ENCODE data around the gene EXOC6. TPM values are rescaled to one million over a fixed set of nuclear protein-coding genes. Genes with fewer than 3 reads are reported as not detected.

The EXOC6 gene
- total RNA-seq, 3 donors from 2014 or later (not counting 1 experiment from before 2014, with no cell fraction given): 12.1 to 18.2 (median 16.1) TPM

GRCh38 chr10:93074597-93075368 is 226.5 kb downstream of the EXOC6 start:
- H3K4me1 Mint-ChIP-seq: peaks cover 4 to 8% of the 10 kb centered on the region in 2 donors
- peaks cover 33 to 61% of the 10 kb centered on the region in 2 donors for H3K27me3 Mint-ChIP-seq (ENCODE audit: low read depth in 2 of 2)
- H3K9me3 Mint-ChIP-seq: no peaks in the 10 kb centered on the region
- H3K4me3 ChIP-seq (ENCODE audit: low read length): no peak overlapping the region
- DNase-seq (peak in 1 of 2 donors; percentile 14), ATAC-seq (no peak)
- H3K4me1 ChIP-seq (ENCODE audit: control insufficient read depth, insufficient read depth, low read length): peaks cover 34% of the 10 kb centered on the region
- no peak overlapping the region for H3K27ac ChIP-seq (ENCODE audit: low read length)
- no peaks in the 10 kb centered on the region for H3K9me3 ChIP-seq (ENCODE audit: control insufficient read depth, insufficient read depth, low read length)
- peak overlapping the region; percentile 37 for H3K4me3 Mint-ChIP-seq
- TF ChIP-seq, protein P1, sequence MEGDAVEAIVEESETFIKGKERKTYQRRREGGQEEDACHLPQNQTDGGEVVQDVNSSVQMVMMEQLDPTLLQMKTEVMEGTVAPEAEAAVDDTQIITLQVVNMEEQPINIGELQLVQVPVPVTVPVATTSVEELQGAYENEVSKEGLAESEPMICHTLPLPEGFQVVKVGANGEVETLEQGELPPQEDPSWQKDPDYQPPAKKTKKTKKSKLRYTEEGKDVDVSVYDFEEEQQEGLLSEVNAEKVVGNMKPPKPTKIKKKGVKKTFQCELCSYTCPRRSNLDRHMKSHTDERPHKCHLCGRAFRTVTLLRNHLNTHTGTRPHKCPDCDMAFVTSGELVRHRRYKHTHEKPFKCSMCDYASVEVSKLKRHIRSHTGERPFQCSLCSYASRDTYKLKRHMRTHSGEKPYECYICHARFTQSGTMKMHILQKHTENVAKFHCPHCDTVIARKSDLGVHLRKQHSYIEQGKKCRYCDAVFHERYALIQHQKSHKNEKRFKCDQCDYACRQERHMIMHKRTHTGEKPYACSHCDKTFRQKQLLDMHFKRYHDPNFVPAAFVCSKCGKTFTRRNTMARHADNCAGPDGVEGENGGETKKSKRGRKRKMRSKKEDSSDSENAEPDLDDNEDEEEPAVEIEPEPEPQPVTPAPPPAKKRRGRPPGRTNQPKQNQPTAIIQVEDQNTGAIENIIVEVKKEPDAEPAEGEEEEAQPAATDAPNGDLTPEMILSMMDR (IDR thresholded peaks at IDR 0.05): no peak
- 3% methylated on average over 67 of the region's 67 CpGs for WGBS (ENCODE audit: insufficient coverage)
- H3K27me3 ChIP-seq (ENCODE audit: control insufficient read depth, insufficient read depth, low read length): peaks cover 32% of the 10 kb centered on the region
- H3K36me3 Mint-ChIP-seq: no peaks in the 10 kb centered on the region
- H3K27ac Mint-ChIP-seq: no peak overlapping the region
- H3K36me3 ChIP-seq (ENCODE audit: control insufficient read depth, insufficient read depth, low read length): no peaks in the 10 kb centered on the region
- intact Hi-C loops (cut with micrococcal nuclease): no loop called here

GRCh38 chr10:93075369-93076221 is 227.3 kb downstream of the EXOC6 start:
- Histone ChIP-seq H3K9me3 (ENCODE audit: control insufficient read depth, insufficient read depth, low read length) (no peaks in the 10 kb centered on the region), H3K4me1 (ENCODE audit: control insufficient read depth, insufficient read depth, low read length) (peaks cover 37% of the 10 kb centered on the region), H3K27me3 (ENCODE audit: control insufficient read depth, insufficient read depth, low read length) (peaks cover 30% of the 10 kb centered on the region), H3K36me3 (ENCODE audit: control insufficient read depth, insufficient read depth, low read length) (no peaks in the 10 kb centered on the region), H3K27ac (ENCODE audit: low read length) (no peak overlapping the region), H3K4me3 (ENCODE audit: low read length) (no peak overlapping the region)
- 20% methylated on average over 24 of the region's 25 CpGs for WGBS (ENCODE audit: insufficient coverage)
- H3K36me3 Mint-ChIP-seq: no peaks in the 10 kb centered on the region
- H3K4me1 Mint-ChIP-seq: peaks cover 9 to 12% of the 10 kb centered on the region in 2 donors
- intact Hi-C loops (cut with micrococcal nuclease): no loop called here
- no peak for ATAC-seq
- H3K9me3 Mint-ChIP-seq: no peaks in the 10 kb centered on the region
- H3K27me3 Mint-ChIP-seq (ENCODE audit: low read depth in 2 of 2): peaks cover 35 to 61% of the 10 kb centered on the region in 2 donors
- H3K4me3 Mint-ChIP-seq: no peak overlapping the region
- TF ChIP-seq, protein P1 (IDR thresholded peaks at IDR 0.05): no peak
- H3K27ac Mint-ChIP-seq: no peak overlapping the region
- DNase-seq: no peak

DNA sequence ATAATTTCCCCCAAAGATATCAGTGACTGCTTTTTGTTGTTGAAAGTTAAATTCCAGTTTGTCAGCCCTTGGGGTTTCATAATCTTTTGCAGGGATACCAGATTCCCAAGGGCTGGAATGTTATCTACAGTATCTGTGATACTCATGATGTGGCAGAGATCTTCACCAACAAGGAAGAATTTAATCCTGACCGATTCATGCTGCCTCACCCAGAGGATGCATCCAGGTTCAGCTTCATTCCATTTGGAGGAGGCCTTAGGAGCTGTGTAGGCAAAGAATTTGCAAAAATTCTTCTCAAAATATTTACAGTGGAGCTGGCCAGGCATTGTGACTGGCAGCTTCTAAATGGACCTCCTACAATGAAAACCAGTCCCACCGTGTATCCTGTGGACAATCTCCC is 228.6 kb downstream of the EXOC6 start:
- DNase-seq (no peak), ATAC-seq (no peak)
- Histone ChIP-seq H3K27ac (ENCODE audit: low read length) (no peak overlapping the region), H3K4me1 (ENCODE audit: control insufficient read depth, insufficient read depth, low read length) (peaks cover 30% of the 10 kb centered on the region), H3K4me3 (ENCODE audit: low read length) (no peak overlapping the region), H3K9me3 (ENCODE audit: control insufficient read depth, insufficient read depth, low read length) (no peaks in the 10 kb centered on the region), H3K27me3 (ENCODE audit: control insufficient read depth, insufficient read depth, low read length) (peaks cover 21% of the 10 kb centered on the region), H3K36me3 (ENCODE audit: control insufficient read depth, insufficient read depth, low read length) (no peaks in the 10 kb centered on the region)
- TF ChIP-seq, protein P1 (IDR thresholded peaks at IDR 0.05): no peak
- Mint-ChIP-seq H3K9me3 (no peaks in the 10 kb centered on the region), H3K4me3 (no peak overlapping the region), H3K27me3 (ENCODE audit: low read depth in 2 of 2) (peaks cover 28 to 65% of the 10 kb centered on the region in 2 donors), H3K4me1 (peaks cover 9 to 12% of the 10 kb centered on the region in 2 donors), H3K27ac (no peak overlapping the region), H3K36me3 (no peaks in the 10 kb centered on the region)
- intact Hi-C loops (cut with micrococcal nuclease): no loop called here
- WGBS (ENCODE audit: insufficient coverage): 86% methylated on average over 2 of the region's 2 CpGs
